Esophagus muscularis mucosa (tissue), 4 donors: ENCODE results near the gene OR11G2. TPM values are rescaled to one million over a fixed set of nuclear protein-coding genes. Genes with fewer than 3 reads are reported as not detected.
"Not testable (repeated sequence)": the region's sequence is repeated elsewhere in the genome, so short reads cannot be mapped to it uniquely, and the experiment has no call there.

Source experiments
- DNase-seq: peaks from one replicate; pipeline ENCODE4 v3.0.0-alpha.2; 2017; ENCODE audit errors: extremely low spot score
- H3K27ac ChIP-seq, 4 donors: fragments of 200-600 bp; sonication (generic); replicated peaks in 1 of 4; 1 replicate in 3 of 4; 2 replicates in 1 of 4; pipeline ENCODE4 v1.5.1; 2016 to 2019; ENCODE audit warnings: mild to moderate bottlenecking in 1 of 4
- H3K27me3 ChIP-seq, 4 donors: fragments of 200-600 bp; sonication (generic); one replicate each; pipeline versions ENCODE4 v1.5.1 to v1.6.0; 2016 to 2019
- H3K36me3 ChIP-seq, 4 donors: fragments of 200-600 bp; sonication (generic); one replicate each; pipeline ENCODE4 v1.5.1; 2016 to 2019
- H3K4me1 ChIP-seq, 4 donors: fragments of 200-600 bp; sonication (generic); one replicate each; pipeline ENCODE4 v1.5.1; 2016 to 2019
- H3K4me3 ChIP-seq, 4 donors: fragments of 200-600 bp; sonication (generic); 1 replicate in 2 of 4; 2 replicates in 2 of 4; pipeline ENCODE4 v1.5.1; 2016 to 2019; ENCODE audit warnings: mild to moderate bottlenecking in 4 of 4, moderate library complexity in 1 of 4
- H3K9me3 ChIP-seq, 4 donors: fragments of 200-600 bp; sonication (generic); 1 replicate in 3 of 4; 2 replicates in 1 of 4; pipeline ENCODE4 v1.5.1; 2016 to 2019
- CTCF ChIP-seq, 3 experiments: fragments of 200-600 bp in 2 of 3; fragments of 450-650 bp in 1 of 3; sonication (generic) in 2 of 3; IDR thresholded peaks; one replicate each; pipeline ENCODE4 v1.5.1; 2017 to 2019; ENCODE audit warnings: antibody characterized with exemption in 3 of 3, mild to moderate bottlenecking in 2 of 3, moderate library complexity in 1 of 3
- EP300 ChIP-seq: sonication (generic); formaldehyde crosslinking; IDR thresholded peaks from one replicate; pipeline ENCODE4 v1.6.1; 2017; ENCODE audit warnings: antibody characterized with exemption
- POLR2A ChIP-seq: fragments of 450-650 bp; IDR thresholded peaks from one replicate; pipeline ENCODE4 v1.6.1; 2017; ENCODE audit warnings: antibody characterized with exemption, moderate library complexity, mild to moderate bottlenecking, low read depth
- POLR2AphosphoS5 ChIP-seq, 2 donors: sonication (generic); formaldehyde crosslinking; IDR thresholded peaks; one replicate each; pipeline ENCODE4 v1.6.1; 2017; ENCODE audit warnings: antibody characterized with exemption in 2 of 2
- WGBS: methylation state at CpG from one replicate; pipeline ENCODE4 v1.1.5; 2018; 5-methylcytosine and 5-hydroxymethylcytosine counted together
- intact Hi-C: fragments of 100-400 bp; cut with DNase I; formaldehyde crosslinking; loops from one replicate; pipeline ENCODE4 v1.15.1; 2023
- total RNA-seq, 4 donors: library from RNA; depleted of rRNA; stranded (reverse); fragments of >200 nt; gene quantifications; one replicate each; pipeline versions ENCODE4 v1.1.0 to v1.2.1, GENCODE V29; 2016

OR11G2 gene
- total RNA-seq, 4 donors from 2014 or later = not detected

GRCh38 chr14:20184181-20184580 is 6.5 kb upstream of the OR11G2 start:
- Histone ChIP-seq H3K4me3 (no peak overlapping the region), H3K36me3 (no peaks in the 10 kb centered on the region), H3K27ac (no peak overlapping the region), H3K9me3 (no peaks in the 10 kb centered on the region), H3K27me3 (no peaks in the 10 kb centered on the region), H3K4me1 (no peaks in the 10 kb centered on the region)
- no peak for DNase-seq
- WGBS = 48% methylated on average over 5 of the region's 5 CpGs
- TF ChIP-seq POLR2AphosphoS5 (IDR thresholded peaks at IDR 0.05) (no peak), CTCF (IDR thresholded peaks at IDR 0.05) (no peak), POLR2A (no peak), EP300 (no peak)
- intact Hi-C loops = no loop called here

GRCh38 chr14:20191396-20191795 is 700 bp downstream of the OR11G2 start:
- Histone ChIP-seq H3K27me3 (no peaks in the 10 kb centered on the region), H3K9me3 (no peaks in the 10 kb centered on the region), H3K36me3 (no peaks in the 10 kb centered on the region), H3K4me1 (no peaks in the 10 kb centered on the region), H3K27ac (no peak overlapping the region), H3K4me3 (no peak overlapping the region)
- intact Hi-C loops = no loop called here
- DNase-seq = no peak
- 77% methylated on average over 3 of the region's 3 CpGs for WGBS
- TF ChIP-seq POLR2AphosphoS5 (IDR thresholded peaks at IDR 0.05) = no peak
- no peak for TF ChIP-seq CTCF (IDR thresholded peaks at IDR 0.05)
- TF ChIP-seq EP300 = no peak
- TF ChIP-seq POLR2A = no peak

GRCh38 chr14:20194101-20194500 is 3.4 kb downstream of the OR11G2 start:
- H3K4me1 ChIP-seq = no peaks in the 10 kb centered on the region
- TF ChIP-seq POLR2A (no peak), CTCF (IDR thresholded peaks at IDR 0.05) (no peak), POLR2AphosphoS5 (IDR thresholded peaks at IDR 0.05) (no peak), EP300 (no peak)
- intact Hi-C loops = no loop called here
- H3K27ac ChIP-seq = no peak overlapping the region
- no peak overlapping the region for H3K4me3 ChIP-seq
- H3K27me3 ChIP-seq = peaks cover 0 to 2% (median 0%) of the 10 kb centered on the region in 4 donors
- no peaks in the 10 kb centered on the region for H3K9me3 ChIP-seq
- DNase-seq = no peak
- no peaks in the 10 kb centered on the region for H3K36me3 ChIP-seq

GRCh38 chr14:20195170-20195569 is 4.5 kb downstream of the OR11G2 start:
- intact Hi-C loops = not testable (repeated sequence)
- 79% methylated on average over 6 of the region's 6 CpGs for WGBS

GRCh38 chr14:20195911-20196310 is 5.2 kb downstream of the OR11G2 start:
- H3K27ac ChIP-seq = no peak overlapping the region
- TF ChIP-seq POLR2A = no peak
- H3K36me3 ChIP-seq = no peaks in the 10 kb centered on the region
- H3K4me3 ChIP-seq = no peak overlapping the region
- H3K27me3 ChIP-seq = peaks cover 0 to 4% (median 0%) of the 10 kb centered on the region in 4 donors
- WGBS = 43% methylated on average over 2 of the region's 2 CpGs
- DNase-seq = no peak
- no peaks in the 10 kb centered on the region for H3K9me3 ChIP-seq
- intact Hi-C loops = no loop called here
- H3K4me1 ChIP-seq = no peaks in the 10 kb centered on the region

More at GRCh38 chr14:20195170-20195569, 4.5 kb downstream of the OR11G2 start:
- H3K27ac ChIP-seq, H3K4me3 ChIP-seq, DNase-seq, H3K9me3 ChIP-seq, H3K36me3 ChIP-seq, H3K4me1 ChIP-seq, H3K27me3 ChIP-seq: not testable (repeated sequence)

GRCh38 chr14:20197459-20197858 is 6.8 kb downstream of the OR11G2 start:
- Histone ChIP-seq H3K27ac (no peak overlapping the region), H3K9me3 (no peaks in the 10 kb centered on the region), H3K36me3 (no peaks in the 10 kb centered on the region), H3K4me3 (no peak overlapping the region), H3K27me3 (peaks cover 0 to 4% (median 0%) of the 10 kb centered on the region in 4 donors), H3K4me1 (no peaks in the 10 kb centered on the region)
- TF ChIP-seq POLR2AphosphoS5 (IDR thresholded peaks at IDR 0.05) = no peak
- DNase-seq = no peak
- intact Hi-C loops = no loop called here
- 80% methylated on average over 6 of the region's 6 CpGs for WGBS
